ENCODE data around the gene HCRTR1.

Gene HCRTR1

DNA sequence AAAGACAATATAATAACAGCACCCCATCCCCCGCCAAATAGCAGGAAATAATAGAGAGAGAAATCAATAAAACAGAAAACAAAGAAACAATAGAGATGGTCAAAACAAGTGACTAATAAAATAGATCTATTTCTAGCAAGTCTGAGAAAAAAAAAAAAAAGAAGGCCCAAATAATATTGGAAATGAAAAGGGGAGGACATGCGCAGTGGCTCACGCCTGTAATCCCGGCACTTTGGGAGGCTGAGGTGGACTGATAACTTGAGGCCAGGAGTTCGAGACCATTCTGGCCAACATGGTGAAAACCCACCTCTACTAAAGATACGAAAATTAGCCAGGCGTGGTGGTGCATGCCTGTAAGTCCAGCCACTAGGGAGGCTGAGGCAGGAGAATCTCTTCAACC lies 18.5 kb upstream of the HCRTR1 start:
- no peak for DNase-seq

DNA sequence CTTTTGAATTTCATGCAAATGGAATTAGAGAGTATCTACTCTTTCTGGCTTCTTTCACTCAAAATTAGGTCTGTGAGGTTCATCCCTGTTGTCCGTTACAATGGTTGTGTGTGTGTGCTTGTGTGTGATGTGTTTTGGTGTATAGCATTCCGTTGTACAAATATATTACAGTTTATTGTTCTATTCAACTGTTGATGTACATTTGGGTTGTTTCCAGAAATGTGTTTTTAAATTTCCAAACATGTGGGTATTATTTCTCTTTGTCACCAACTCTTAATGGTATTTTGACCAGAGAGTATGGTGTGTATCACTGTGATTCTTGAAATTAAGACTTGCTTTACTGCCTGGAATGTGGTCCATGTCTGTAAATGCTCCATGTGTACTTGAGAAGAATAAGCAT lies 16.8 kb upstream of the HCRTR1 start:
- DNase-seq = no peak

DNA sequence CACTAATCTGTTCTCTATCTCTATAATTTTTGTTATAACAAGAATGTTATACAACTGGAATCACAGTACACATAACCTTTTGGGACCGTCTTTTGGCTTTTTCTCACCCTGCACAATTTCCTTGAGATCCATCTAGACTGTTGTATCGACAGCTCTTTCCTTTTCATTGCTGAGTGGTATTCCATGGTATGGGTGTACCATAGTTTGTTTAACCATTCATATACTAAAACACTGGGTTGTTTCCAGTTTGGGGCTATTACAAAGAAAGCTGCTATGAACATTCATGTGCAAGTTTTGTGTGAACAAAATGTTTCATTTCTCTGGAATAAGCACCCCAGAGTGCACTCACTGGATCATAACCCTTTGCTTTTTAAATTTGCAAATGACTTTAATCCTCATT lies 15.4 kb upstream of the HCRTR1 start:
- DNase-seq = no peak

DNA sequence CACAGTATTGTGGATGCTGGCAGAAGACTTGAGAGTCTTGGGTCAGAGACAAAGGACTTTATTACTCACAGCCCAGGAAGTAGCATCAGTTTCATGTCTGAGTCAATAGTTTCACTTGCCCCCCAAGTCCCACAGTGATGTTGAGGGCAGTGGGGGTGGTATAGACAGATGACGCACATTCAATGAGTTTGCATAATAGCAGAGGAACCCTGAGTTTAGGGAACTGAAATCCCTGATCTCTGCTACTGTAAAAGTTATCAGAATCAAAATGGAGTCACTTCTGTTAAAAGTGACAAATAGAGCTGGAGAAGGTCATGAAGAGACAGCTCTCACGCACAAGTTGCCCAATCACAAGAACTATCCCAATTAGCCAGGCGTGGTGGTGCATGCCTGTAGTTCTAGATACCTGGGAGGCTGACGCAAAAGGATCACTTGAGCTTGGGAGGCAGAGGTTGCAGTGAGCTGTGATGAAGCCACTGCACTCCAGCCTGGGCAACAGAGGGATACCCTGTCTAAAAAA lies 11.5 kb upstream of the HCRTR1 start:
- DNase-seq = no peak

DNA sequence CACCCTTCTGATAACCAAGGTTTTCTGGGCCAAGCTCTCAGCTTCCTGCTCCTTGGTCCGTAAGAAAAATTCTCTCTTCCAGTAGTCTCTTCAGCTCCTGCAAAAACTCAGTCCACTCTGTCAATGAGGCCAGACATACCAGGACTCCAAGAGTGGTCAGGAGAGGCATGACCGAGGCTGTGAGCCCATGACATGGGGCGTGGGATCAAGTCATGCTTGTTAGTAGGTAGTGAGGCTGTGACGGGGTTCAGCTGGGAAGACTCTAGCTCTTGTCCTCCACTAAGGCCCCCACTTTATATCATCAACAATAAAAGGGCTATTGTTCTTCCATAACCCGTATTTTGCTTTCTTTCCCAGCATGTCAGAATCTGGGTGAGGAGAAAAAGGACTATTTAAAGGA lies 10.1 kb upstream of the HCRTR1 start:
- DNase-seq = no peak

DNA sequence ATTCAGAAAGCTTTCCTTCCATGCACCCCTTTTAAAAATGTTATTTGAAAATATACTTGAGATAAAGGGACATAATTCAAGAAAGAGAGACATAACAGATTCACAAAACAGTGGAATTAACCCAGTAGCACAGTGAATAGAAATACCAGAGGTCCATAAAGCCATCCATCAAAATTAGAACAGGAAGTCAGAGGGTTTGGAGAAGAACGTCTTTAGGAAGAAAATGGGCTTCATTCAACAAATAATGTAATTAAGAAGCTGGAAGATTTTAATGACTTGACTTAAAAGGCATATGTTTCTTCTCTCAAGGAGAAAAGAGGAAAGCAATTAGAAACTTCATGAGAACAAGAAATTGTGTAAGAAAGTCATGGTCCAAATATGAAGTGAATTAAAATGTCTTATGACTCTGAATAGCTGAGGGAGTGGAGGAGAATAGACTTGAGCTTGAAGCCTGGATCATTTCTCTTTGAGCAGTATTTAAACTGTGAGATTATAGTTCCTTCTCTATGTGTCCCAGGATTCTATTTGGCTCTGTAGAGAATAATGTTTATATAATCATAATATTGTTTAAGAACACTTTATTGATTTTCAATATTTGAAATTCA lies 7.9 kb upstream of the HCRTR1 start:
- DNase-seq = no peak

DNA sequence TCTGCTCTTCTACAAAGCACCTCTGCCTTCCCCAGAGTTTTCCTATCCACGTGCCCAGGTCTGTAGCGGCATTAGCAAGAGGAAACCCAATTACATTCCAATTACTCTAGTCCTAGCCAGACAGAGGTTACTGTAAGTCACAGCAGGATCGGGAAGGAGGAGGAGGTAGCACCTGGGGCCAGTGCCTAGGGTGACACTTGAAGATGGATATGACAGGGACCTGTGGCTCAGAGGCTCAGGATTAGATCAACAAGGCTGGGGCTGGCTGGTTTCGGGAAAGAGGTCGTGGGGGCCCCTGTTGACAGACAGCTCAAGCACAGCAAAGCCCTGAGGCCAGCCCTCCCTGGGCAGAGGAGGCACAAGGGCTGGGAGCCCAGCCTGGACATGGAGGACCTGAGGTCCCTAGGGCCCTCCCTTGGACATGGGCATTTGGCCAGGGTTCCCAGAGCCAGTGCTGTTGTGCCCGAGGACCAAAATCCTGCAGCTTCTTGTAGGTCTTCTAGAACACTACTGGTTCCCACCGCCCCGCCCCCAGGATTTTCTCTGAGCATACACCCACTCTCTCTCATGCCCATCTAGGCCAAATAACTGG lies 3.0 kb upstream of the HCRTR1 start:
- no peak for DNase-seq

DNA sequence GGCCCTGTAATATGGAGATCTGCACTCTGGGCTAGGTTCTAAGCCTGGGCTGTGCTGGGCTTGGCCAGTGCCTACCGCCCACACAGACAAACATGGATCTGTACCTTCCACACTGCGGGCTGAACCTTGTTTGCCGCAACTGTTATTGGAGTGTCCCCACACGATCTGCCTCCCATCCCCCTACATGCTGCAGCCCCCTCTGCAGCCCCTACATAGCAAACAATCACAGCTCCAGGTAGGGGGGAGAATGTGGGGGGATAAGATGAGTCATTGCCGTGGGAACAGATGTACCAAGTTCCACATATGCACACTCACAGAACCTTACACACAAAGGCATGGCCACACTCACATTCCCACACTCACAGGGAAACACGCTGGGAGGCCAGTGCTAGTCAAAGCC lies 2.1 kb upstream of the HCRTR1 start:
- DNase-seq = no peak

DNA sequence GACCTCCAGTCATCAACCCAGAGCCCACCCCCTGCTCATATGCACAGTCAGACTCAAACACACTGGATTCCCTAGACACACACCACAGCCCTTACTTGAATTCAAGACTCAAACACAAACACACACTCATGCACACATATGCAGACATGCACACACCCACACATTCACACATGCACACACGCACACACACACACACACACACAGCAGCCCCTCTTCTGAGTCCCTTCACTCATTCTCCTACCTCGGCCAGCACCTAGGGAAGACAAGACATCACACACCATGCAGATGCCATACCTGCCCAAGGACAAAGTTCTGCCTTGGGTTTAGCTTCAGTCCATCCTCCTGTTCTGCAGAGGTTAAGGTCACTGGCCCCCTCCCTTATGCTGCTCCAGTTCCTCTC lies 1.6 kb upstream of the HCRTR1 start:
- no peak for DNase-seq

DNA sequence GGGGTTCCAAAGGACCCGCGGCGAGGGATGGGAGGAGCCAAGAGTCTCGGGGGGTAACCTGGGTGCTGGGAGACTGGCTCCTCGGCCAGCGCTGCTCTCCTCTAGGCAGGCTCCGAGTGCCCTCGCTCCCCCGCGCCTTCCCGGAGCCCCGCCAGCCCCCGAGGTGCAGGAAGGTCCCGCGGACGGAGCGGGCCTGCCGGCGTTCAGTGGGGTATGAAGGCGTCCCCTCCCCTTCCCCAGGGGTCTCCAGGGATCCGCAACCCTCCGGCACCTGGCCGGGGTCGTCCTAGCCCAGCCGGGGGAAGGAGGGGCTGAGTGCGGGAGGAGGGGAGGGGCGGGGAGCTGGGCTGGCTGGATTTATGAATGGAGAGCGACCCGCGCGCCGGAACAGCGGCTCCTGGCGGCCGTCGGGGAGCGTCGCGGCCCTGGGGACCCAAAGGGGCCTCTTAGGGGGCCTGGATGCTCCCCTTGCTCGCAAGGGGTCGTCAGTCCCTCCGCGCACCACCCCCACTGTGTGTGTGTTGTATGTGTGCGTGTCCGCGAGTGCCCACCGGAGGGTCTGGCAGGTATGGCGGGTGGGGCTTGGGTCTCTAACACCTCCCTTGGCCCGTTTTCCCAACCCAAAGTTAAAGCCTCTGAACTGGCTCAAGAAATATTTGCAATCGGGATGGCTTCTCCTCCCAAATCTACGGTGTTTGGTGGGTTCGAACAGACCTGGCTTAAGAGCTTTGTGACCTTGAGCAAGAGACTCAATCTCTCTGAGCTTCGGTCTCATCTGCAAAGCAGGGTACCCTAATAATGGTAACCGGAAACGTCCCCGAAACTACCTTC lies 642 bp downstream of the HCRTR1 start:
- peak; percentile 43 for DNase-seq

DNA sequence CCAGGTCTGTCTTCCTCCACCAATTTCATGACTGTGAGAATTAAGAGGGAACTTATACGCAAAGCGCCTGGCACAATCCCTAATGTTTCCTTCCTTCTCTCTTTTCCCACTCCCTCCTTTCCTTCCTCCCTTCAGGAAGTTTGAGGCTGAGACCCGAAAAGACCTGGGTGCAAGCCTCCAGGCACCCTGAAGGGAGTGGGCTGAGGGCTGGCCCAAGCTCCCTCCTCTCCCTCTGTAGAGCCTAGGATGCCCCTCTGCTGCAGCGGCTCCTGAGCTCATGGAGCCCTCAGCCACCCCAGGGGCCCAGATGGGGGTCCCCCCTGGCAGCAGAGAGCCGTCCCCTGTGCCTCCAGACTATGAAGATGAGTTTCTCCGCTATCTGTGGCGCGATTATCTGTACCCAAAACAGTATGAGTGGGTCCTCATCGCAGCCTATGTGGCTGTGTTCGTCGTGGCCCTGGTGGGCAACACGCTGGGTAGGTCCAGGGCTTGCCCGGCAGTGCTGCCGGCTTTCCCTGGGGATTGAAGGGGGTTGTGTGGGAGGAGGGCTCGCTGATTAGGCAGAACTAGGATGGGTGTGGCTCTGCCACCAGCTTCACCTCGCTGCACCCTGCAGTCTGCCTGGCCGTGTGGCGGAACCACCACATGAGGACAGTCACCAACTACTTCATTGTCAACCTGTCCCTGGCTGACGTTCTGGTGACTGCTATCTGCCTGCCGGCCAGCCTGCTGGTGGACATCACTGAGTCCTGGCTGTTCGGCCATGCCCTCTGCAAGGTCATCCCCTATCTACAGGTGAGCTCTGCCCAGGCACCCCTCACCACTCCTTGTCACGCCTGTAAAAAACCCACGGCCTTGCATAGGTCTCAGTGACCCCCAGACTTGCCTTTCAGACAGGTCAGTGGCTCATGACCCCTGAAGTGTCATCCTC lies 1.7 kb downstream of the HCRTR1 start:
- DNase-seq = no peak

DNA sequence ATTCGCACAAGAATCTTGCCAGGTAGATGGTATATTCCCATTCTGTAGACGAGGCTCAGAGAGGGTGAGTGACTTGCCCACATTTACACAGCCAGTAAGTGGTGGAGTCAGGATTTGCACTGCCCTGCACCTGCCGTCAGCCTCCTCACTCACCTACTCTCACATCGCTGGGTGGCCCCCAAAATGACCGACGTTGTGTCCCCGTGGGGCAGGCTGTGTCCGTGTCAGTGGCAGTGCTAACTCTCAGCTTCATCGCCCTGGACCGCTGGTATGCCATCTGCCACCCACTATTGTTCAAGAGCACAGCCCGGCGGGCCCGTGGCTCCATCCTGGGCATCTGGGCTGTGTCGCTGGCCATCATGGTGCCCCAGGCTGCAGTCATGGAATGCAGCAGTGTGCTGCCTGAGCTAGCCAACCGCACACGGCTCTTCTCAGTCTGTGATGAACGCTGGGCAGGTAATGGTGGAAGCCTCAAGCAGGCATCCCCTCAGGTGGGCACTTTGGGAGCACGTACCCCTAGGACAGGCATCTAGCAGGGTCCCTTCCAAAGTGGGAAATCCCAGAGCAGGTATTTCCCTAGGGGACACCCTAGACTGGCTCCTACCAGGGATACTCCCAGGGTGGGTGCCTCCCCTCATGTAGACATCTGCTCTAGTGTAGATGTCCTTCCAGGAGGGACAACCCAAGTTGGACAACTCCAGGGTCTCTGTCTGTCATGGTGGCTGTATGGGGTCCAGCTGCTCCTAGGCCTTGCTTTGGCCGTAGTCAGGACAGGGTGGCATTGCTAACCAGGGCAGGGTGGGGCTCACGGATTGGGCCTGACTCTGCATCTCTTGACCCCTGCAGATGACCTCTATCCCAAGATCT lies 3.4 kb downstream of the HCRTR1 start:
- no peak for DNase-seq

DNA sequence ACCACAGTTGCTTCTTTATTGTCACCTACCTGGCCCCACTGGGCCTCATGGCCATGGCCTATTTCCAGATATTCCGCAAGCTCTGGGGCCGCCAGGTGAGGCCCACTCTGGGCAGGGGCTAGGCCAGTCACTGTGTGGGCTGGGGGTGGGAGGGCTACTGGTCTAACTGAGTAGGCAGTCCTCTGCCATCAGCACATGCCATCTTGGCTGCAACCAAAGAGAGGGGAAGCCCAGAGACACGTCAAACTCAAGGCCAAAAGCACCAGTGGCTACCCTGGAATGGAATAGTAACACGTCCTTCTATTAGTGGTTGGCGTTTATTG lies 4.0 kb downstream of the HCRTR1 start:
- no peak for DNase-seq

DNA sequence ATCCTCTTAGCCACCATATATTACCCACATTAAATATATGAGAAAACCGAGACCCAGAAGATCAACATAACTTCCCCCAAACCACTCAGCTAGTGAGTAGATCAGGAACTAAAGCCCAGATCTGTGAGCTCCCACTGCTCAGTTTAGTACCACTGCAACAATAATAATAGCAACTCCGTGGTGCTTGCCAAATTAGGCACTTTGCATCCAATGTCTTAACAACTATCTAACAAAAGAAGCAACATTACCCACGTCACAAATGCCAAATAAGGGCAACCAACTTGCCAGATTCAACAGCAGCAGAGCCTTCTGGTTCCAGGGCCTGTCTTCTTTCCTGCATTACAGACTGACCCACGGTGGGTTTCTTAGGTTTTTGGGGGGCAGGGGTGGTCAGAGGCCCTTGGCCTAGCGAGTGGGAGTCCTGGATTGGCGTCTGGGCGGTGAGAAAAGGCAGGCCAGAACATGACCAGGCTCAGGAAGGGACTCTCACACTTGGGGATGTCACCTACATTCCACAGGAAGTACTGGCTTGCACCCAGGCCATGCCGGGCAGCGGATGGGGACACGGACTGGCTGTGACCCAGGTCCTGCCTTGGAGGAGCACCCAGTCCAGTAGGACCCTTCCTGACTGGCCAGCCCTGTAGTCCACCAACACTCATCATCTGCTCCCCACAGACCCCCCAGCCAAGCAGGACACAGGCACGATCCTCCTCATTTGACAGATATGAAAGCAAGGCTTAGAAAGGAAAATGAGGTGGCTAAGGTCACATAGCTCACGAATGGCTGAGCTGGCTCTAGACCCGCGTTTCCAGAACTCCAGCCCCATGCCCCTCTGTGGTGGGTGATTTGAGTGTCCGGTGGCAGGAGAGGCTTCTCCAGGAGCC lies 4.6 kb downstream of the HCRTR1 start:
- DNase-seq = no peak

DNA sequence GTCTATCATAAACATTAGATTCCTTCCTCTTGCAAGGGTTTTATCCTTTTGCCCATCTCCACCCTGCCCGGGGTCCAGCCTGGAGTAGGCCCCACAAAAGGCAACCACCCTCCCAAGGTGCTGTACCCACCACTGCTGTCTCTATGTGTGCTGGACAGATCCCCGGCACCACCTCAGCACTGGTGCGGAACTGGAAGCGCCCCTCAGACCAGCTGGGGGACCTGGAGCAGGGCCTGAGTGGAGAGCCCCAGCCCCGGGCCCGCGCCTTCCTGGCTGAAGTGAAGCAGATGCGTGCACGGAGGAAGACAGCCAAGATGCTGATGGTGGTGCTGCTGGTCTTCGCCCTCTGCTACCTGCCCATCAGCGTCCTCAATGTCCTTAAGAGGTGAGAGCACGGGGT lies 5.9 kb downstream of the HCRTR1 start:
- no peak for DNase-seq

DNA sequence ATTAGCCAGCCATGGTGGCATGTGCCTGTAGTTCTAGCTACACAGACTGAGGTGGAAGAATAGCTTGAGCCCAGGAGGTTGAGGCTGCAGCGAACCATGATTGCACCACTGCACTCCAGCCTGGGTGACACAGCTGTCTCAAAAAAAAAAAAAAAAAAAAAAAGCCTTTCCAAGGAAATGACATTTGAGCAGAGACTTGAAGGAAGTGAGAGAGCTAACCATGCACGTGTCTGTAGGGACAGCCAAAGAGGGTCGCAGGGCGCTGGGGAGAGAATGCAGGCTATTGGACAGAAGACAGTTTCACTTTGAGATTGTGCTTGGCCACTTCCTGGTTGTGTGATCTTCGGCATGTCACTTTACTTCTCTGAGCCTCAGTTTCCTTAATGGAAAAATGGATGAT lies 6.8 kb downstream of the HCRTR1 start:
- DNase-seq = no peak

DNA sequence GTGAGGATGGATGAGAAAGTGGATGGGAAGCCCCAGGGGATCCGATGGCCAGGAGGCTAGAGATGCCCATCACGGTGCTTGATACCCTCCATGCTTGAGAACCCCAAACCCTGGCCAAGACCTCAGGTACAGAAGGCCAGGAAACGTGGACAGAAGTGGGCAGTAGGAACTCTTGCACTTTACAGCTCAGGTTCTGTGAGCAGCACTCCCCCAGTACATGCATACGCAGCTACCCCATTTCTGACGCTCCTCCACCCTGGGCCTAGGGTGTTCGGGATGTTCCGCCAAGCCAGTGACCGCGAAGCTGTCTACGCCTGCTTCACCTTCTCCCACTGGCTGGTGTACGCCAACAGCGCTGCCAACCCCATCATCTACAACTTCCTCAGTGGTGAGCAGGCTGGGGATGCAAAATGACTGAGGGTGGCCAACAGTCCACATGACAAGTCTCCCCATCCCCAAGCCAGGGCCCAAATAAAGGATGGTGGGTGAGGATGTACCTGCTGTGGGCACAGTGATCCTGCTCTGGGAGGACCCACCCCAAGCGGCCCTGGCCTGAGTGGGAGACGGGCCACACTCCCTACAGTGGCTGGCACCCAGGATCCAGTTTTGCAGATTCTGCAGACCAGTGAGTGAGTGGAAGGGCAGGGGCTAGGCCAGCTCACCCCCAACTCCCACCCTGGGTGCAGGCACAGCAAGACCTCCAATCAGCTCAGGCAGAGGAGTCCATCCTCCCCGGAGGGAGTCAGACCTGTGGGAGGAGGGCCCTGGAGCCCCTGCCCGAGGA lies 7.4 kb downstream of the HCRTR1 start:
- no peak for DNase-seq

DNA sequence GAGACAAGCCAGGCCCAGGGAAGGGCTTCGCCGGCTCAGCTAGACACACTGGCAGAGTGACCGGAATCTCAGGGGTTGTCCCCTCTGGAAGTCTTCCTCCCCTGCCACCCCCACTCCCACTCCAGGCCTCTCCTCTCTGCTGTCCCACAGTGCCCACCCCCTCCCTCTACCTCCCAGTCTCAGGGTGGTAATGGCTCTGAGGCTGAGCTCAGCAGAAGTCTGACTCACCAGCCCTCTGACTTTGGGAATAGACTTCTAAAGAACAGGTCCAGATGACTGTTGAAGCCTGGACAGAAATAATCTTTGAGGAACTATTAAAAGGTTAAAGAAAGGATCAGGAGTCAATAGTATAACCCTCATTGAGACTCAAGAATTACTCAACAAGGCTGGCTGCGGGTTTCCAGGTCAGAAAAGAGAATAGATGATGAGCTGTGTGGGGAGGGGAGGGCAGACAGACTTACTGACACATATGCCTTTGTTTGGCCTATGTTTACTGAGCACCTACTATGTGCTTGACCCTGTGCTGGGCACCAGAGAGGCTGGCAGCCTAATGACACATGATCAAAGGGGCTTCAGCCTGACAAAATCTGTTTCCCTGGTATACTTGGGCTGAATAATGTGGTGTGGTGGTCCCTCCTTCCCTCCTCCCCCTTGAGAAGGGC lies 8.2 kb downstream of the HCRTR1 start:
- no peak for DNase-seq

Measured in NCI-H146 (cell line).